GM15510 (cell line): ENCODE measurements around the gene STMN1.

Source experiments
- POLR2A ChIP-seq: IDR thresholded peaks from 3 replicates; pipeline ENCODE4 v1.6.1; 2011; ENCODE audit warnings: borderline replicate concordance; ENCODE audit not compliant: insufficient read length; ENCODE audit errors: extremely low read depth

Gene STMN1

DNA sequence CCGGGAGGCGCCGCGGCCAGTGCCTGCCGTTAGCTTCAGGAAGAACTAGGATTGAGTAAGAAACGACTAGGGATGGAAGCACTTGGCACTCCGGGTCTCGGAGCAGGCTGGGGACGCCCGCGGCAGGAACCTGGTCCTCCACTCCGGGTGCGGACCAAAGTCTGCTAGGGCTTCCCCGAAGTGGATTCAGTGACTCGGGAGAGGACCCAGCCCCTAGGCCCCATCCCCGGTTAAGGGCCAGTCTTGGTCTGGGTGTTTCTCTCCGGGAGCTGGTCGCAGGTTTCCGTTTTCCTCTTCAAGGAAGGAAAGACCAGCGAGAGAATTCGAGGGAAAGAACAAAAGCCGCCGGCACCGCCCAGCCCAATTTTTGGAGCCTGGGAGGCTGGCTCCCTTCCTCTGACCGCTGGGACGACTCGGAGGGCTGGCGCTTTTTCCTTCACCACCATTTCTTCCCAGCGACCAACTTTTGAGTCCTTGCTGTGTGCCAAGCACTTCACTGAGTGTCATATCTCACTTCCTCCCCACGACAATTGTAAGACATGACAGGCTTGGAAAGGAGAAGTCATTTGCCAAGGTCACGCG lies 16.8 kb upstream of the STMN1 start:
- no peak for TF ChIP-seq POLR2A

GRCh38 chr1:25922056-25922970 lies 16.1 kb upstream of the STMN1 start:
- no peak for TF ChIP-seq POLR2A

GRCh38 chr1:25918615-25919014 lies 12.4 kb upstream of the STMN1 start:
- TF ChIP-seq POLR2A: no peak

GRCh38 chr1:25917996-25918395 lies 11.8 kb upstream of the STMN1 start:
- TF ChIP-seq POLR2A: no peak

DNA sequence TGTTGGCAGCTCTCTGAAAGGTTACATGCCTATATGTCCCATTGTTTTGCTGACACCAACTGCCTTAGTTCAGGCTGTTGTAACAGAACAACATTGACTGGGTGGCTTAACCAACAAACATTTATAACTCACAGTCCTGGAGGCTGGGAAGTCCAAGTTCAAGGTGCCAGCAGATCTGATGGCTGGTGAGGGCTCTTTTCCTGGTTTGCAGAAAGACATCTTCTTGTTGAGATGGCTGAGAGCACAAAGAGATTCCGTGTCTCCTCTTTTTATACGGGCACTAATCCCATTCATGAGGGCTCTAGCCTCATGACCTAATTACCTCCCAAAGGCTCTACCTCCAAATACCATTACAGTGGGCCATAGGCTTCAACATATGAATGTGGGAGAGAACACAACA lies 10.2 kb upstream of the STMN1 start:
- no peak for TF ChIP-seq POLR2A

DNA sequence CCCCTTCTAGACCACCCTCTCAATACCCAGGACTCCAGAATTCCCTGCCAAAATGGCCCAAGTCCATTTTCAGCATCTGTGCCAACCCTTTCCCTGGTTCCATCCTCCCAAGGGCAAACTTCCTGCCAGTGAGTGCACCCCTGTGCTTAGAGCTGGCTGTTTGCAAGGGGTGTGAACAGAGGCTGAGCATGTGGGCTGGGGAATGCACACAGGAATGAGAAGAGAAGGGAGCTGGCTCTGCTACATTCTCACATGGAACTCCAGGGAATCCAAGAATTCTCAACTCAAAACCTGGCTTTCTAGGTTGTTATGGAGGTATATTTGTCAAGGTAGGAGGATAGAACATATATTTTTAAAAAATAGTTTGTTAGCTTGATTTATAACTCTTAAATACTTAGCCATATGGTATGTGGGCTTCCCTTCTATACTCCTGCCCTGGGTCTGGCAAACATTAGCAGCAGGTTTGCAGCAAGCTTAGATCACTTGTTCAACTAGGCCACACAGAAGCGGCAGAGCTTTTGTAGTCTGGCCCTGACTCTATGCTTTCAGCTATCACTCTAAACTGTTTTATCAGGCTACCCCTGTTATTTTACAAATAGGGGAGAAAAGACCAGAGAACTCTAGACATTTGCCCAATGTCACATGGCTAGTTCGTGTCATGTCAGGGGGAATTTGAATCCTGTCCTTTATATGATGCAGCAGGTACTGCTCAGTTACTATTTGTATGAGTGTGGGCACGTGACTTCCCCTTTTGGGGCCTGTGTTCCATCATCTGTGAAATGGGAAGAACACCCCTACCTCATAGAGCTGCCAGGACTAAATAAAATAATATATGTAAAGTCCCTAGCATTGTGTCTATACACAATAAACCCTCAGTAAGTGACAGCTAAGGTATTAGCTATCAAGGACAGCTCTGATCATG lies 8.1 kb upstream of the STMN1 start:
- no peak for TF ChIP-seq POLR2A

DNA sequence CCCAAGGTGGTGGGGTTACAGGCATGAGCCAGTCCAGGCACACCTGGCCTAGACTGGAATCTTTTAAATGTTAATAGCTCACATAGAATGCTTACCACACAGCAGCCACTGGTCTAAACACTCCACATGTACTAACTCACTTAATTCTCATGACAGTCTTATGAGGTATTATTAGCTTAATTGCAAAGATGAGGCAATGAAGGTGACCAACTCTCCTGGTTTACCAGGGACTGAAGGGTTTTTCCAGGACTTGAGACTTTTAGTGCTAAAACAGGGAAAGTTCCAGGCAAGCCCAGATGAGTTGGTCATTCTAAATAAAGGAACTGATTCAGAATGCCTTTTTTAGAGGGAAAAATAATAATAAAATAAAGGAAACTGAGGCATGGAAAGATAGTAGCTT lies 7.0 kb upstream of the STMN1 start:
- TF ChIP-seq POLR2A: no peak

GRCh38 chr1:25912076-25912831 lies 6.0 kb upstream of the STMN1 start:
- TF ChIP-seq POLR2A: no peak

DNA sequence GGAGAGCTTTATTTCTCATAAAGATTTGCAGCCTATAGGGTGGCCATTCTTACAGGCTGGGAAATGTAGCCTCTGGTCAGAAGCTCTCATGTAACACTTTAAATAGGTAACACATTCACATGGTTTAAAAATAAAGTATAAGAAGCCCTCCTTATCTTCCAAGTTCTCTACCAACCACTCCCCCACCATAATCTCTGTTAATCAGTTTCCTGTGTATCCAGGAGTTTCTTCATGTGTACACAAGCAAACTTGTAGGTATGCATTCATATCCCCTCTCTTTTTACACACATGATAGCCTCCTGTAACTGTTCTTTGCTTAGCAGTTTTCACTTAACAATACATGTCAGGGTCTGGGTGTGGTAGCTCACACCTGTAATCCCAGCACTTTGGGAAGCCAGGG lies 4.9 kb upstream of the STMN1 start:
- no peak for TF ChIP-seq POLR2A

GRCh38 chr1:25909040-25909439 lies 2.8 kb upstream of the STMN1 start:
- TF ChIP-seq POLR2A: no peak

DNA sequence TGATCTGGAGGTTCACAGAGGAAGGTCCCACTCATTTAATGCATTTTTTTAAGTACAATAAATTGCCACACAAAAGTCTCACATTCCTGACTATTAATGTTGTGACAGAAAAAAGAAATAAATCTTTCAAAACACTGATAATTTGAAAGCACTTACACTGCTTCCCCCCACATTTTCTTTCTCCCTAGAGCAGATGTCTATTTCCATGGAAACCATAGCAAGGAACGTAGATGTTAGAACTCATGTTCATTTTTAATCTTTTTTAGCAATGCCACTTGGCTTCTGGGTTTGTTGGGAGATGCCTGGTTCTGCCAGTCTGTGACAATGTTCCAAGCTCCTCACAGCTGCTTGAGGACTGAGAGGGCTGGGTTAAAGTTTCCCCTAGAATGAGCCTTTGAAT lies 1.9 kb upstream of the STMN1 start:
- no peak for TF ChIP-seq POLR2A

GRCh38 chr1:25907601-25908000 lies 1.4 kb upstream of the STMN1 start:
- TF ChIP-seq POLR2A: no peak

DNA sequence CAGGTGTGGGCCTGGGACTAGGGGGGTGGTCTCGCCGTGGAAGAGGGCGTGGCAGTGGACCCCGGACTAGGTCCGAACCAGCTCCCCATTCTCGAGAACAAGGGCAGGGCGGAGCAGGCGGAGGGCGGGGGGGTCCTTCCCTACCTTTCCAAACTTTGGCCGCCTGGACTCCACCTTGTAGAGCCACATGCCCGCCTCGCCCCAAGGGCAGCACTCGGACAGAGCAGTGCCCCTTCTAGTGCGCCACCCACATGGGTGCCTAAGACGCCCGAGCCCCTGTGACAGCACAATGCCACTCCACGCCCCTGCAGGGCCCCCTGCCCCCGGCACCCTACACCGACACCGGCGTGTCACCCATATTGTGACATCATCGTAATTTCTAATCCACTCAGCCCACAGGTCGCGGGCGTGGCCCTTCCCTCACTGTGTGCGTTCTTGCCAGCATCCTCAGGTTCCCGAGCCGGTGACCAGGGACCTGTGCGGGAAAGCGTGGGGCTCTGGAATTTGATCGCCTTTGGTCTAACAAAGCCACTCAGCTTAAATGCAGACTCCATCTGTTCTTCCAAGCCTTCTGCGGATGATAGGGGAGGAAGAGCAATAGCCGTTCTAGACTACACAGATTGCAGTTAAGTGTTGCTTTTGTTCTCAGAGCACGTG lies 553 bp upstream of the STMN1 start:
- TF ChIP-seq POLR2A: no peak
